ENCODE measurements around the gene SEMA4C.

SEMA4C gene

GRCh38 chr2:96809951-96810782, 59.7 kb downstream of the SEMA4C start:
- no peaks in the 10 kb centered on the region for H3K36me3 ChIP-seq (ENCODE audit: control insufficient read depth, insufficient read depth, low read length, severe bottlenecking)
- DNase-seq (ENCODE audit: low read depth): no peak
- H3K9me3 ChIP-seq (ENCODE audit: control insufficient read depth, low read length): no peaks in the 10 kb centered on the region
- peaks cover 8% of the 10 kb centered on the region for H3K4me1 ChIP-seq (ENCODE audit: control insufficient read depth, insufficient read depth, low read length)
- H3K9ac ChIP-seq (ENCODE audit: low read length): no peak overlapping the region
- no peaks in the 10 kb centered on the region for H3K27me3 ChIP-seq (replicated peaks; ENCODE audit: control insufficient read depth, insufficient read depth, low read length)
- H3K4me3 ChIP-seq (ENCODE audit: low read length): no peak overlapping the region

All from adipocyte (in vitro differentiated cells).